Stomach (tissue), 4 donors: ENCODE measurements around the gene GPC4.

Experiments used
- CTCF ChIP-seq, 7 experiments: fragments of 450-650 bp in 4 of 7; fragments of 200-600 bp in 3 of 7; sonication (generic) in 3 of 7; IDR thresholded peaks; one replicate each; pipeline ENCODE4 v1.5.1; 2016 to 2019; ENCODE audit warnings: antibody characterized with exemption in 7 of 7, control low read depth in 2 of 7, mild to moderate bottlenecking in 1 of 7
- EP300 ChIP-seq: sonication (generic); formaldehyde crosslinking; IDR thresholded peaks from one replicate; pipeline ENCODE4 v1.6.1; 2017; ENCODE audit warnings: antibody characterized with exemption
- POLR2A ChIP-seq, 4 donors: fragments of 450-650 bp; IDR thresholded peaks; one replicate each; pipeline ENCODE4 v1.6.1; 2016; ENCODE audit warnings: antibody characterized with exemption in 4 of 4, control low read depth in 2 of 4, mild to moderate bottlenecking in 1 of 4, moderate library complexity in 1 of 4
- POLR2AphosphoS5 ChIP-seq, 3 donors: sonication (generic); formaldehyde crosslinking; IDR thresholded peaks; one replicate each; pipeline ENCODE4 v1.6.1; 2016; ENCODE audit warnings: antibody characterized with exemption in 3 of 3

GRCh38 chrX:133353233-133353632 lies 62.1 kb downstream of the GPC4 start:
- TF ChIP-seq POLR2A (IDR thresholded peaks at IDR 0.05) (no peak), CTCF (IDR thresholded peaks at IDR 0.05) (no peak), POLR2AphosphoS5 (IDR thresholded peaks at IDR 0.05) (no peak), EP300 (no peak)
